ENCODE measurements around the gene DPYSL5. TPM values are rescaled to one million over a fixed set of nuclear protein-coding genes. Genes with fewer than 3 reads are reported as not detected.

The DPYSL5 gene
- total and polyA plus RNA-seq, 9 of the 15 experiments (the other 6 are each of a cell fraction or from before 2014, with no cell fraction given) = 0.06 TPM; not detected in 8

- no peak overlapping the region for H2AFZ ChIP-seq (ENCODE audit: low read depth, low read length)
- in situ Hi-C loops (cut with MboI) = no loop called here
- CTCF ChIA-PET (ENCODE audit: low intra/inter-chr PET ratio) = no interaction called here
- no peaks in the 10 kb centered on the region for H3K4me1 ChIP-seq (replicated peaks in 1 of 2; ENCODE audit: control insufficient read depth in 2 of 2, insufficient read depth in 2 of 2, low read length in 2 of 2)
- H3K9me1 ChIP-seq (ENCODE audit: control insufficient read depth, insufficient read depth, low read length) = no peaks in the 10 kb centered on the region
- FAIRE-seq = no peak
- no peak for ATAC-seq
- DNase-seq (ENCODE audit: extremely low read depth in 1 of 4, low spot score in 3 of 4) = no peak
- H3K4me2 ChIP-seq (ENCODE audit: insufficient read depth, low read length) = no peak overlapping the region
- H3K9ac ChIP-seq (ENCODE audit: insufficient read depth in 1 of 2, low read depth in 2 of 2, low read length in 2 of 2) = no peak overlapping the region
- no peak overlapping the region for H3K27ac ChIP-seq (ENCODE audit: extremely low read depth, low read depth, low read length)
- BruUV-seq (replicated peaks) = no TSS peak
- H3K79me2 ChIP-seq (ENCODE audit: control insufficient read depth, insufficient read depth, low read length) = no peaks in the 10 kb centered on the region
- no peaks in the 10 kb centered on the region for H3K9me3 ChIP-seq (replicated peaks; ENCODE audit: control insufficient read depth, insufficient read depth, low read depth, low read length)
- no peaks in the 10 kb centered on the region for H3K36me3 ChIP-seq (ENCODE audit: control insufficient read depth, insufficient read depth, low read length)
- intact Hi-C loops (cut with micrococcal nuclease) = loop anchor here (5.0 kb wide), 1 partner anchor 39 kb away; no protein-coding TSS in a partner anchor
- H3K4me3 ChIP-seq = no peak overlapping the region
- H4K20me1 ChIP-seq (replicated peaks; ENCODE audit: control insufficient read depth, insufficient read depth, low read length) = no peaks in the 10 kb centered on the region
- POLR2A ChIA-PET = interaction anchor here (0.6 to 1.2 kb wide), 2 partner anchors 8 to 59 kb away, joined by 3 read pairs; no protein-coding TSS in a partner anchor
- peaks cover 38 to 57% of the 10 kb centered on the region in 2 experiments for H3K27me3 ChIP-seq (ENCODE audit: control insufficient read depth in 2 of 2, insufficient read depth in 2 of 2, low read length in 2 of 2)
- WGBS (ENCODE audit: insufficient coverage, low coverage, missing lambda C conversion rate) = 0% methylated on average over 7 of the region's 7 CpGs
- TF ChIP-seq SMC3 (conservative IDR thresholded peaks at IDR 0.05; ENCODE audit: insufficient read depth, low read depth, low read length) = no peak
- TF ChIP-seq CBX3 (IDR thresholded peaks at IDR 0.05; ENCODE audit: borderline replicate concordance in 1 of 2, low read length in 2 of 2) = no peak
- no peak for TF ChIP-seq JUND (IDR thresholded peaks at IDR 0.05; ENCODE audit: borderline replicate concordance, low read depth, low read length)
- no peak for TF ChIP-seq JUND (tag; IDR thresholded peaks at IDR 0.05; ENCODE audit: borderline replicate concordance, low read depth, low read length)
- no peak for TF ChIP-seq XRCC5 (IDR thresholded peaks at IDR 0.05; ENCODE audit: low read depth, low read length)
- no peak for TF ChIP-seq ZNF583 (CRISPR knock-in tag; IDR thresholded peaks at IDR 0.05)
- no peak for TF ChIP-seq SIN3B (IDR thresholded peaks at IDR 0.05; ENCODE audit: low read depth)
- TF ChIP-seq EP300 (IDR thresholded peaks at IDR 0.05; ENCODE audit: low read length) = no peak
- TF ChIP-seq ZNF384 (IDR thresholded peaks at IDR 0.05; ENCODE audit: low read depth, low read length) = no peak
- TF ChIP-seq CHCHD3 (CRISPR knock-in tag; IDR thresholded peaks at IDR 0.05) = no peak
- TF ChIP-seq DIDO1 (tag; IDR thresholded peaks at IDR 0.05; ENCODE audit: low read depth) = no peak
- TF ChIP-seq RBM17 (IDR thresholded peaks at IDR 0.05; ENCODE audit: borderline replicate concordance, low read depth, low read length) = no peak
- no peak for TF ChIP-seq SMARCE1 (IDR thresholded peaks at IDR 0.05)
- no peak for TF ChIP-seq PRDM10 (IDR thresholded peaks at IDR 0.05; ENCODE audit: partially characterized antibody)
- TF ChIP-seq KAT8 (IDR thresholded peaks at IDR 0.05; ENCODE audit: low read depth) = no peak
Observed at GRCh38 chr2:26916128-26916692, 68.3 kb downstream of the DPYSL5 start.

Data from K562 (cell line).